PC-9 (cell line): Measurements from ENCODE around the gene DNAH11.

Source experiments
- CTCF ChIP-seq: fragments of 200-600 bp; sonication (generic); conservative IDR thresholded peaks from 2 replicates; pipeline ENCODE4 v1.6.1; 2017; ENCODE audit warnings: mixed run types, antibody characterized with exemption, mild to moderate bottlenecking, moderate library complexity
- EZH2 ChIP-seq: fragments of 200-600 bp; sonication (generic); IDR thresholded peaks from 2 replicates; pipeline ENCODE4 v1.8.0; 2017; ENCODE audit warnings: antibody characterized with exemption, low read depth

- no peak for TF ChIP-seq CTCF
- no peak for TF ChIP-seq EZH2
Measured at GRCh38 chr7:21763818-21764217, 221.0 kb downstream of the DNAH11 start.
